Activated CD8-positive, alpha-beta memory T cell treated with anti-CD3 and anti-CD28 coated beads for 4 hours (primary cell): Measurements from ENCODE around the gene EIF4G3.
"Not testable (repeated sequence)": the region's sequence is repeated elsewhere in the genome, so short reads cannot be mapped to it uniquely, and the experiment has no call there.

Experiments
- DNase-seq, 2 donors: peaks; one replicate each; pipeline ENCODE4 v3.0.0-alpha.2; 2020; ENCODE audit warnings: low read depth in 2 of 2

Gene EIF4G3

GRCh38 chr1:21032741-21033140 lies 144.0 kb downstream of the EIF4G3 start:
- DNase-seq: no peak

GRCh38 chr1:21030181-21030580 lies 146.5 kb downstream of the EIF4G3 start:
- DNase-seq: no peak

- DNase-seq: no peak
Observed at GRCh38 chr1:21028520-21029145, 148.1 kb downstream of the EIF4G3 start.

- DNase-seq: no peak
Observed at GRCh38 chr1:21027805-21028204, 148.9 kb downstream of the EIF4G3 start.

- DNase-seq: no peak
Observed at GRCh38 chr1:21024918-21025317, 151.8 kb downstream of the EIF4G3 start.

- not testable (repeated sequence) for DNase-seq
Observed at GRCh38 chr1:21024136-21024896, 152.4 kb downstream of the EIF4G3 start.

GRCh38 chr1:21022279-21023040 lies 154.2 kb downstream of the EIF4G3 start:
- DNase-seq: peak; percentile 7 to 11

- DNase-seq: no peak
Observed at GRCh38 chr1:21021311-21021710, 155.4 kb downstream of the EIF4G3 start.

GRCh38 chr1:21020151-21020550 lies 156.5 kb downstream of the EIF4G3 start:
- DNase-seq: no peak

- no peak for DNase-seq
Observed at GRCh38 chr1:21018673-21019072, 158.0 kb downstream of the EIF4G3 start.

GRCh38 chr1:21013510-21013909 lies 163.2 kb downstream of the EIF4G3 start:
- DNase-seq: no peak

- DNase-seq: no peak
Observed at GRCh38 chr1:21012937-21013336, 163.8 kb downstream of the EIF4G3 start.

- DNase-seq: no peak
Observed at GRCh38 chr1:21007876-21008275, 168.8 kb downstream of the EIF4G3 start.

GRCh38 chr1:21005466-21006239 lies 171.0 kb downstream of the EIF4G3 start:
- DNase-seq: no peak

GRCh38 chr1:21003281-21004045 lies 173.2 kb downstream of the EIF4G3 start:
- no peak for DNase-seq

GRCh38 chr1:21001042-21001441 lies 175.7 kb downstream of the EIF4G3 start:
- DNase-seq: no peak

- DNase-seq: no peak
Observed at GRCh38 chr1:21000245-21000594, 176.5 kb downstream of the EIF4G3 start.

GRCh38 chr1:20999525-21000244 lies 177.0 kb downstream of the EIF4G3 start:
- no peak for DNase-seq

- no peak for DNase-seq
Observed at GRCh38 chr1:20998826-20999225, 177.9 kb downstream of the EIF4G3 start.

- DNase-seq: no peak
Observed at GRCh38 chr1:20997602-20998224, 179.0 kb downstream of the EIF4G3 start.
